Uterus (tissue), 4 donors: ENCODE data around the gene ZNF785. TPM values are rescaled to one million over a fixed set of nuclear protein-coding genes. Genes with fewer than 3 reads are reported as not detected.

ENCODE experiments used
- DNase-seq, 2 donors: peaks; one replicate each; pipeline ENCODE4 v3.0.0-alpha.2; 2019 to 2020
- H3K27ac ChIP-seq, 2 donors: fragments of 200-600 bp; sonication (generic); 1 replicate in 1 of 2; 2 replicates in 1 of 2; pipeline ENCODE4 v1.5.1; 2016 to 2018
- H3K27me3 ChIP-seq, 2 donors: fragments of 200-600 bp; sonication (generic); one replicate each; pipeline ENCODE4 v1.5.1; 2018 to 2019; ENCODE audit warnings: control low read depth in 1 of 2
- H3K36me3 ChIP-seq, 2 donors: fragments of 200-600 bp; sonication (generic); one replicate each; pipeline ENCODE4 v1.5.1; 2019; ENCODE audit warnings: control low read depth in 1 of 2
- H3K4me1 ChIP-seq, 2 donors: fragments of 200-600 bp; sonication (generic); one replicate each; pipeline ENCODE4 v1.5.1; 2018 to 2019; ENCODE audit warnings: control low read depth in 1 of 2
- H3K4me3 ChIP-seq, 2 donors: fragments of 200-600 bp; sonication (generic); 1 replicate in 1 of 2; 2 replicates in 1 of 2; pipeline ENCODE4 v1.5.1; 2018 to 2019; ENCODE audit warnings: mild to moderate bottlenecking in 1 of 2
- H3K9me3 ChIP-seq, 2 donors: fragments of 200-600 bp; sonication (generic); one replicate each; pipeline ENCODE4 v1.5.1; 2019; ENCODE audit warnings: control low read depth in 1 of 2
- CTCF ChIP-seq, 4 experiments: fragments of 200-600 bp in 2 of 4; fragments of 450-650 bp in 2 of 4; sonication (generic) in 2 of 4; IDR thresholded peaks; one replicate each; pipeline ENCODE4 v1.5.1; 2016 to 2019; ENCODE audit warnings: antibody characterized with exemption in 4 of 4, mild to moderate bottlenecking in 2 of 4, moderate library complexity in 1 of 4
- POLR2A ChIP-seq, 2 donors: fragments of 450-650 bp; IDR thresholded peaks; one replicate each; pipeline ENCODE4 v1.6.1; 2016; ENCODE audit warnings: antibody characterized with exemption in 2 of 2, mild to moderate bottlenecking in 1 of 2, moderate library complexity in 1 of 2
- intact Hi-C: fragments of 100-400 bp; cut with DNase I; formaldehyde crosslinking; loops from one replicate; pipeline ENCODE4 v1.15.1; 2023; ENCODE audit warnings: low total_unique reads
- total RNA-seq, 4 donors: library from RNA; depleted of rRNA in 3 of 4; stranded (reverse); fragments of >200 nt in 3 of 4; gene quantifications; one replicate each; pipeline versions ENCODE4 v1.1.0 to v1.2.4, GENCODE V29; 2014 to 2023
- donor health status: DM: yes; HTN: yes; CAD: no.

Gene ZNF785
- total RNA-seq, 4 donors from 2014 or later, result 6.8 to 37.4 (median 15.2) TPM

GRCh38 chr16:30557957-30558788 lies 27.3 kb downstream of the ZNF785 start, which contains the start of gene ZNF764:
ZNF764 (minus strand) TSS chr16:30558374; CDS start chr16:30558182, 192 bp downstream.
- H3K27me3 ChIP-seq, result no peaks in the 10 kb centered on the region
- peak; percentile 98 to 99 for DNase-seq
- peak within 1 kb of the TSS; percentile 87 to 92 for H3K27ac ChIP-seq
- intact Hi-C loops, result no loop called here
- H3K4me3 ChIP-seq, result peak within 1 kb of the TSS; percentile 68 to 82
- peaks cover 0 to 6% of the 10 kb centered on the region in 2 donors for H3K4me1 ChIP-seq
- H3K36me3 ChIP-seq, result no peaks in the 10 kb centered on the region
- no peaks in the 10 kb centered on the region for H3K9me3 ChIP-seq
- TF ChIP-seq POLR2A (IDR thresholded peaks at IDR 0.05) (peak; percentile 36 to 67), CTCF (IDR thresholded peaks at IDR 0.05) (peak in 2 of 4 experiments; percentile 12 to 26)

- Histone ChIP-seq H3K36me3 (no peaks in the 10 kb centered on the region), H3K27ac (peak overlapping the region; percentile 87 to 92), H3K27me3 (no peaks in the 10 kb centered on the region), H3K4me3 (peak overlapping the region; percentile 68 to 82), H3K4me1 (peaks cover 0 to 6% of the 10 kb centered on the region in 2 donors), H3K9me3 (no peaks in the 10 kb centered on the region)
- peak; percentile 35 to 40 for DNase-seq
- intact Hi-C loops, result no loop called here
- TF ChIP-seq POLR2A (IDR thresholded peaks at IDR 0.05), result no peak
- no peak for TF ChIP-seq CTCF (IDR thresholded peaks at IDR 0.05)
These were observed 27.9 kb downstream of the ZNF785 start for GRCh38 chr16:30557707-30557956.

- intact Hi-C loops, result no loop called here
- no peaks in the 10 kb centered on the region for H3K9me3 ChIP-seq
- no peaks in the 10 kb centered on the region for H3K27me3 ChIP-seq
- no peaks in the 10 kb centered on the region for H3K36me3 ChIP-seq
- peaks cover 0 to 6% of the 10 kb centered on the region in 2 donors for H3K4me1 ChIP-seq
- no peak for TF ChIP-seq POLR2A (IDR thresholded peaks at IDR 0.05)
- no peak for TF ChIP-seq CTCF (IDR thresholded peaks at IDR 0.05)
- H3K27ac ChIP-seq, result no peak overlapping the region
- H3K4me3 ChIP-seq, result no peak overlapping the region
- DNase-seq, result no peak
These were observed 29.4 kb downstream of the ZNF785 start for GRCh38 chr16:30556125-30556473.

GRCh38 chr16:30555315-30556124 lies 30.0 kb downstream of the ZNF785 start:
- no peak overlapping the region for H3K4me3 ChIP-seq
- no peak for TF ChIP-seq CTCF (IDR thresholded peaks at IDR 0.05)
- TF ChIP-seq POLR2A (IDR thresholded peaks at IDR 0.05), result no peak
- peaks cover 0 to 6% of the 10 kb centered on the region in 2 donors for H3K4me1 ChIP-seq
- H3K9me3 ChIP-seq, result no peaks in the 10 kb centered on the region
- no peak overlapping the region for H3K27ac ChIP-seq
- intact Hi-C loops, result no loop called here
- DNase-seq, result no peak
- H3K36me3 ChIP-seq, result no peaks in the 10 kb centered on the region
- no peaks in the 10 kb centered on the region for H3K27me3 ChIP-seq
